ENCODE data around the gene ADD1.
"Not testable (repeated sequence)": the region's sequence is repeated elsewhere in the genome, so short reads cannot be mapped to it uniquely, and the experiment has no call there.

The ADD1 gene

GRCh38 chr4:2950221-2950989 lies 106.8 kb downstream of the ADD1 start:
- DNase-seq, result no peak

GRCh38 chr4:2953496-2953895 lies 109.9 kb downstream of the ADD1 start:
- DNase-seq, result no peak

DNA sequence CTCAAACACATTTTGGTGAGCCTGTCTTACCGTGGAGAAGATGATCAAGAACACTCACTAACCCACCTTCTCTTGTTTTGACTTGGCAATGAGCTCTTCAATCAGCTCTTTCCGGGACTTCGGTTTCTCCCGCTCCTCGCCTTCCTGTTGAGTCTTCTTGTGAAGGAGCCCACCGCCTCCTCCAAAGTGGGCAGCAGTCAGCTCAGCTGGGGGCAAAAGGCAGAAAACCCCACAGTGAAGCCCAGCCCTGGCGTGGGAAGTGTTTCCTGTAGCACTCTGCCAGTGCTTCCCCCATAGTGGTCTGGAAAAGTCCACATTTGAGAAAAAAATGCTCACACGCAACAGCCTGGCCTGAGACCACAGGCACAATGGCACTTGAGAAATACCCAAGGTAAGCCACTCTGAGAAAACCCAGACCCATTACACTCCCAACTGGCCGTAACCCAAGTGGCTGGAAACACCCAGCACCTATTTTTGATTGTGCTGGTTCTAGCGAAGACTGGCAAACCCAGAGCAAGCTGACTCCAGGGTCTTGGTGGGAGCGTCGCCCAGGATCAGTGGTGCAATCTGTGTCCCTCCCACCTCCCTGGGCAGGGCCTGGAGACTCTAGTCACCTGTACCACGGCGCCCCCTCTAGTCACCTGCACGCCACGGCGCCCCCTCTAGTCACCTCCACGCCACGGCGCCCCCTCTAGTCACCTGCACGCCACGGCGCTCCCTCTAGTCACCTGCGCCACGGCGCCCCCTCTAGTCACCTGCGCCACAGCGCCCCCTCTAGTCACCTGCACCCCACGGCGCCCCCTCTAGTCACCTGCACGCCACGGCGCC lies 110.9 kb downstream of the ADD1 start:
- DNase-seq, result no peak

- DNase-seq, result not testable (repeated sequence)
These were observed 111.8 kb downstream of the ADD1 start for GRCh38 chr4:2955186-2956044.

- no peak for DNase-seq
These were observed 114.8 kb downstream of the ADD1 start for GRCh38 chr4:2958446-2958845.

- not testable (repeated sequence) for DNase-seq
These were observed 116.8 kb downstream of the ADD1 start for GRCh38 chr4:2960450-2960849.

DNA sequence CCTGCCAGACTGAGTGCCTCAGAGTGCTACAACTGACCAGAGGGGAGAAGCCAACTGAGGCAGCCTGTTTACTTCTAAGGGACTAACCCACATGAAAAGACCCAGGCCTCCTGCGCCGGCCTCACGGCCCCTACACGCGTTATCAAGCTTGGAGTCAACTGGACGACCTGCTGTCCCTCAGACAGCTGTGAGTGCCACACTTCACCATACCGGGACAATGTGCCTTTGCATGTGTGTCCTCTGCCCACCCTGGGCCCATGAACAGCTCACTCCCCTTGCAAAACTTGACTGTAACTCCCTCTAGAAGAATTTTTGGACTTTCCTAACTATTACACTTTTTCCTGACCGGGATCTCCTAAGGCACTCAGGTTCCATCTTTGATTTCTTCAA lies 117.8 kb downstream of the ADD1 start:
- no peak for DNase-seq

GRCh38 chr4:2961811-2962441 lies 118.3 kb downstream of the ADD1 start:
- DNase-seq, result no peak

DNA sequence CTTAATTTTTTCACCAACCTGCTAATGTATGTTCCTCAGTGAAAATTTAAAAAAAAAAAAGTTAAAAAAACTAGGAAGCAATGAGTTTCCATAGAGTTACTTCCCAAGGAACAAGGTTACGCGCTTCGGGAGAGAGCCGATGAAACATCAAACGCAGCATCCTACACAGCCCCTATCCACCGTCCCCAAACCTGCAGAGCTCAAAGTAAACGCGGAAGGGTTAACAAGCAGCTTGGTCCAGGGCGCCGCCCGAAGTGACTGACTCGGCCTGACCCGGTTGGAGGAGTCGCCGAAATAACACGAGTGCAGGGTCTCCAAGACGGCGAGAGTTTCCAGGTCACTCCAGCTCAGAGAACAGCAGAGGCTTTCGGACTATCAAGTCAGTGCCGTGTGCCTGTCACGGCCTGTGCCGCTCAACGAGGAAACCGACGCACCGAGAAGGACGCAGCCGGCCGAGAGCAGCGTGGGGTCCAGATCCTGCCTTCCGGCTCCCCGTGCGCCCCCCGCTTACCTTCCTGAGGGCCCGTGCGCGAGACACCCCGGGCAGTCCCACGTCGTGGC lies 119.0 kb downstream of the ADD1 start:
- no peak for DNase-seq

DNA sequence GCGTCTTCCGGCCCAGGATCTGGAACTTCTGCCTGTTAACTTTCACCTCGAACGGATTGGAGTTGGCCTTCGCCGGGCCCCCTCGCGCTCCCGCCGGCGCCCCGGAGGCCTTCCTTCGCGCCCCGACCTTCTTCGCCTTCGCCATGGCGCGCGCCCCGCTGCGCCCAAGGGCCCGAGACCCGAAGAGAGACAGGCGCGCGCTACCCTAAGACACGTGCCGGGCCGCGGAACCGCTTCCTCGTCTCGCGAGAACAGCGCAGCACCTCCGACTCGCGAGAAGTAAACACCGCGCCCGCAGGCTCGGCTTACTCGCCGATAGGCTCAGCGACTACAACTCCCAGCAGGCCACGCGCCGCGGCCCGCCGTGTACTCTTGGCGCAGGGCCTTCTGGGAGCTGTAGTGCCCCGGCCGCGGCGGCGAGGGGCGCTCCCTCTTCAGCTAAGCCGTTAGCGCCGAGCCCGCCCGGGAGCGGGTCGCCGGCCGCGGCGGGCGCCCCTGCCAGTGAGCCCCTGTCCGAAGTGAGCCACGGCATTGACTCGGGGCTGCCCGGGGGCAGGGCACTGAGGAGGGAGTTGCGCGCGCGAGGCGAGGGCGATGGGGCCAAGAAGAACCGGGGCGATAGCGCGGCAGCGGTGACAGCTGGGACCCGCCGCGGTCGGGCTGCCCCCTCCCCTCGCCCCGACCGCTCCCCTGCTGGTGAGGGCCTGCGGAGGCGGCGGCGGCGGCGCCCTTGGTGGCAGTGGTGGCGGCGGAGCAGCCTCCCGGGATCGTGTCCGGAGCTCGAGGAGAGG lies 119.7 kb downstream of the ADD1 start, which contains the start of the genes GRK4 and NOP14:
Gene GRK4 (plus strand): TSS at position 397 of the 791 bp plus-strand sequence. CDS start 500 bp downstream, outside the sequence.
Gene NOP14 (minus strand): TSS at position 232 of the 791 bp plus-strand sequence. CDS start 87 bp downstream, at position 145.
- DNase-seq, result peak; percentile 84

DNA sequence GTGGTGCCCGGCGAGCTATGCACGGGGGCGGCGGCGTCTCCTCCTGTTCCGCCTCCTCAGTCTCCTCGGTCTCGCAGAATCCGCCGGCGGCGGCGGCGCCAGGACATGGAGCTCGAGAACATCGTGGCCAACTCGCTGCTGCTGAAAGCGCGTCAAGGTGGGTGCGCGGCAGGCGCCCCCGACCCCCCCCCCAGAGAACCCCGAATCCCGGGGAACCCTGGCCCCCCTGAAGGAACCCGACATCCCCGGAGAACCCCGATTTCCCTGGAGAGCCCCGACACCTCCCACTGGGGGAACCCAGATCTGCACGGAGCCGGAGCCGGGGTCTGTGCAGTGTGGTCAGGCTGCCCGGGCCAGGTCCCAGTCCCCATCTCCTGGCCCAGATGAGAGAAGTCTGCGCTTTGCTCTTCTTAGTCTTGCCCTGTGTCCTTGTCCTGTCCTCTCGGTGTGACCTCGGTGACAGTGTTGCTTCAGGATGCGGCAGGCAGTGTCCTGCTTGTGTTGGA lies 120.4 kb downstream of the ADD1 start:
- DNase-seq, result no peak

- no peak for DNase-seq
These were observed 121.1 kb downstream of the ADD1 start for GRCh38 chr4:2964706-2965258.

DNA sequence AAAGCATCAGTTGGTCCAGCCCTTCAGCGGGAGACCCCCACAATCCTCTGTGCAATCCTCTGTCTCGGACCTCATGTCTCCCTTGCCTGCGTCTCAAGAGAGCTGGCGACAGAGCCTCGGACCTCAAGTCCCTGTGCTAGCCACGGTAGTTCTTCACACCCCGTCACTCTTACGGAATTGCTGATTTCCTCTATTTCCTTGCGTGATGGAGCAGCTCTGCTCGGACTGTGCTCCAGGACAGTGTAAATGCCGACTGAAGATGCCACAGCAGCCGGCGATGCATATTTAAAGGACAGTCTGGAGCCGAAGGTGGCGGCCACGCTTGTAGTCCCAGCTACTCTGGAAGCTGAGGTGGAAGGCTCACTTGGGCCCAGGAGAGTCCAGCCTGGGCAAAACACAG lies 121.6 kb downstream of the ADD1 start:
- DNase-seq, result no peak

GRCh38 chr4:2968381-2968780 lies 124.7 kb downstream of the ADD1 start:
- no peak for DNase-seq

GRCh38 chr4:2971275-2971674 lies 127.6 kb downstream of the ADD1 start:
- DNase-seq, result no peak

DNA sequence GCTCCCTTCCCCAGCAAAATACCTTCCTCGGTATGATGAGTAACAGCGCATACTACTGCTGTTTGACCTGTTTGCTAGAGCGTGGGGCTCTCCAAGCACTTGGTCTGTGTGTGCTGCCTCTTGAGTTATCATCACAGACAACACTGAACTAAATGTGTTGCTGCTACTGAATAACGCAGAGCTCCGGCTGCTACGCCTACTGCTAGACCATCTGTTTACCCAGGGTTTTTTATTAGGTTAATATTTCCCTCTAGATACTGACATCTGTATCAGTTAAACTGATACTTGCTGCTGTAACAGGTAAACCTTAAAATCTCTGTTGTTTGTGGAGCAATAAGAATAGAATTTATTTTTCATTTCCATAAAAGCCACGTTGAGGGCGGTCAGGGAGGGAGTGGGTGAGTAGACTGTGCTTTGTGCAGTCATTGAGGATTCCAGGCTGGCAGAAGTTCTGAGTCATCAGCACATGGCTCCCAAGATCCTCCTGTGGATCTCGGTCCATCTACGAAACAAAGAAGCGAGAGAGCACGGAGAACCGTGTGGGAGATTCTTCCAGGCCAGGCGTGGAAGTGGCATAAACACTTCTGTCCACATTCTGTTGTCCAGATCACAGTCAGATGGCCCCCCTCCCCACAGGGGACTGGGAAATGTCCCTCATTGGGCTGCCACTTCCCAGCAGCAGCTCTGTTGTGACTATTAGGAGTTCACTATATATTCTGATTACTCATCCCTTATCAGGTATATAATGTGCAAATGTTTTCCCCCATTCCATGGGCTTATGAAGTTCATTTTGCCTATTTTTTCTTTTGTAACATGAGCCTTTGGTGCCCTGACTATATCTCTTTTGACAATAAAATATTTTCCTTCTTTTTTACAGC lies 133.8 kb downstream of the ADD1 start:
- DNase-seq, result no peak
